ENCODE measurements around the gene RAB3A.
"Not testable (repeated sequence)": the region's sequence is repeated elsewhere in the genome, so short reads cannot be mapped to it uniquely, and the experiment has no call there.

The RAB3A gene

DNA sequence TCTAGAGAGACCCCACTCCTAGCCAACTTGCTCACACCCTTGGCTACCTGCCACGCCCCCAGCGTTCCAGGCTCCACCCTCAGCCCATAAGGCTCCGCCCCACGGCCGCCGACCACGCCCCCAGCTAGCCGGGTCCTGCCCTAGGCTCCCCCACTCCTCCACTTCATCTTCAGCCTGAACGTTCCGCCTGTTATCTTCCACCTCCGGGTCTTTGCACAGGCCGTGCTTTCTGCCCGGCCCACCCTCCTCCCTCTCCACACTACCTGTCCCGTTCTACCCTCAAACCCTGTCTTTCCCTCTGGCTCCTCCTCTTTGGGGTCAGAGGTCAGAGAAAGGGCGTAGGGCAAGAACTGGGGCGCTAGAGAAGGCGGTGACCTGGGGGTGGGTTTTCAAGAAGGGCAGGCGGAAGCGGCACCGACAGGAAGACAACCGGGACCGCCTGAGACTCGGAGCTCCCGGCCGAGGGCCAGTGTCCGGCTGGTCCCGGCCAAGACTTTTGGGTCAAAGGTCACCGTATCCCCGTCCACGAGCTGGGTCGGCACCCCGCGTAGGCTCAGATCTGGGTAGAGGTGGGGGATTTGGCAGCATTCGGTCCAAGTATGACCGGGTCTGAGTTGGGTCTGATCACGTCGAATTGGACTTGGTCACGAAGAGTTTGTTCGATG lies 20.1 kb upstream of the RAB3A start:
- DNase-seq (ENCODE audit: low spot score): peak; percentile 12

DNA sequence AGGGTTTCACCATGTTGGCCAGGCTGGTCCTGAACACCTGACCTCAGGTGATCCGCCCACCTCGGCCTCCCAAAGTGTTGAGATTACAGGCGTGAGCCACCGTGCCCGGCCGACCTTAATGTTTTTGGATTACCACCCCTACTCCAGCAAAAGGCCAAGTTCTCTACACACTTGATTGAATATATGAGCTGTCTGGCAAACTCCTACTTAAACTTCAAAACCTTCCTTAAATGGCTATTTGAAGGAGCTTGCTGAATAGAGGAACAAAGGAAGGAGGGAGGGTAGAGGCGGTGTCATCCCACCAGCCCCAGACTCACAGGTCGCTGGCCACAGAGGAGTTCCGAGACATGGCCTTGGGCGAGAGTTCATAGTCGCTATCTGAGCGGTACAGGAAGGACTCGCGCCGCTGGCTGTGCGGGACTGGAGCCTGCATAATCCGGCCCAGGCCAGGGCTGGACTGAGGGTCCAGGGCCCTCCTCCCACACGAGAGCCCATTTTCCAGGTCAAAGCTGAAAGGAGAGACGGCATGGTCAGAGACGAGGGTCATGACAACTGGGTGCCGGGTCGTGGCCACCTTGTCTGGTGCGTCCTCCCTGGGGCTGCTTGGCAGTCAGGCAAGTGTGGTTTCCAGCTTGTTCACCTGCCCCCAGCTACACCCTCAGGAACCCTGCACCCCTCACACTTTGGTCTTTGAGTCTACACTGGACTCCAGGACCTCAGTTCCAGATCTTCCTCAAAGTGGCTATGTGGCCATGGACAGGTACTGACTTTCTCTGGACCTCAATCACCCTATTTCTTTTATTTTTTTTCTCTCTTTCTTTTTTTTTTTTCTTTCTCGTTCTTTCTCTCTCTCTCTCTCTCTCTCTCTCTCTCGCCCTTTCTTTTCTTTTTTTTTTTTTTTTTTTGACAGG lies 18.2 kb upstream of the RAB3A start:
- no peak for DNase-seq (ENCODE audit: low spot score)

DNA sequence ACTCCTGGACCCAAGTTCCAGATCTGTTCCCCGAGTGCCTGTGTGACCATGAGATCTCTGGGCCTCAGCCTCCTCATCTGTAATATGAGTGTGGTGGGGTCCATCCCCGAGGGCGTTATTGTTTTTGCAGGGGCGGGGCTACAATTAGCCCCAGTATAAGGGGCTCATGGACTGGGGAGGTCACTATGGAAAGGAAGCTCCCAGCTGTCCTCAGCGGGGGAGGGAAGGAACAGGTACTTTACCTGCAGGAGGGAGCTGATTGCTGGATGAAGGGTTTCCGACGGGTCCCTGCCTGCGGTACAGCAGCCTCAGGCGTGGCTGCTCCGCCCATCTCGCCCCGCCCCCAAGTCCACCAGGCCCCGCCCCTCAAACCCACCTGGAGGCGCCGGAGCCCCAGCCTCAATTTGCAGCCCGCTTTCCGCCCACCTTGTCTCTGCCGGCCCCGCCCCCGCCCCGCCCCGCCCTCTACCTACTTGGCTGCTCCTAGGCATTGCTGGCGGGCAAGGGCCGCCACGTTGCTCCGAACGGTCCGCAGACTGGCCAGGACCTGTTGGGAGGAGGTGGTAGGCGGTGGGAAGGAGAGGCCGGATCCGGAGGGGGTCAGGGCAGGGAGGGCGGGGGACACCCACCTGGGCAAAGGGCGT lies 16.9 kb upstream of the RAB3A start:
- DNase-seq (ENCODE audit: low spot score): no peak

DNA sequence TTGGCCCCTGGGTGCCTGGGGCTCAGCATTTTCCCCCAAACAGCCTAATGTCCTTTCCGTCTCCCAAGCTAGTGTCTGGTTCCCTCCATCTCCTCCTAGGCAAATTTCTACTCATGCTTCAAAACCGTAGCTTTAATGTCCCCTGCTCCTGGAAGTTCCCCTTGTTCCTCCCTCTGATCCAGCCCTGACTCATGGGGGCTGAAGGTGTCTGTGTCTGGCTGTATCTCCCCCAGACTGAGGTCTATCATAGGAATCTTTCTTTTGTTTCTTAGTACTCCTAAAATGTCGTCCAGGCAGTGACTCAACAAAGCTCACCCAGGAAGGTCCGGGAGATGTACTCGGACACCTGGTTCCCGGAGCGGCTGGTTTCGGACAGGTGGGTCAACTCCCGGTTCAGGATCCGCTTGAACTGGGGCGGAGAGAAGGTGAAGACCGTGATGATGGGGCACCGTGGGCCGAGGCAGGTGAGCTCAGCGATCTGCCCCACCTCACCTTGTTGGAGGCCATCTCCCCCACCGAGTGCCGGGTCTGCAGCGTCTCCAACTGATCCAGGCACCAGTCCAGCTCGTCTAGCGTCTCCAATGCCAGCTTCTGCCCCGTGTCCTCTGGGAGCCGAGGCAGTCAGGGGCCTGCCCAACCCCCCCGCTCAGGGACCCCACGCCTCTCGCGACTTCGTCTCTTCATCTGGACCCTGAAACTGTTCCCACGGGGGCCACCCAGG lies 16.2 kb upstream of the RAB3A start:
- DNase-seq (ENCODE audit: low spot score): no peak

DNA sequence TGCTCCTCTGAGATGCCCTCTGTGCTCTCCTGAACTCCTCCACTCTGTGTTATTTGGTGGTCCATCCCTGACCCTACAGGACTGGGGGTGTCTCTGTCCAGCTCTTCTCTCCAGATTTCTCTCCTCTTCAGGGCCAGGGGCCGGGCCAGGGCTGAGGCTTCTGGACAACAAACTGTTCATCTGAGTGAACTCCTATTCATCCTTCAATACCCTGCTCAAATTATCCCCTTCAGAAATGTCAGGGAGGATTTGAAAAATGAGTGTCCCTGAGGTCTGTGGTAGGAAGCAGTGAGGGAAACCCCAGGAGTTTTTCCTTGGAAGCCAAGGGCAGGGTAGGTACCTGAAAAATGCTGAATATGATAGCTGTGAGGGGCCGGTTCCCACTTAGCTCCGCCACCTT lies 14.8 kb upstream of the RAB3A start:
- no peak for DNase-seq (ENCODE audit: low spot score)

DNA sequence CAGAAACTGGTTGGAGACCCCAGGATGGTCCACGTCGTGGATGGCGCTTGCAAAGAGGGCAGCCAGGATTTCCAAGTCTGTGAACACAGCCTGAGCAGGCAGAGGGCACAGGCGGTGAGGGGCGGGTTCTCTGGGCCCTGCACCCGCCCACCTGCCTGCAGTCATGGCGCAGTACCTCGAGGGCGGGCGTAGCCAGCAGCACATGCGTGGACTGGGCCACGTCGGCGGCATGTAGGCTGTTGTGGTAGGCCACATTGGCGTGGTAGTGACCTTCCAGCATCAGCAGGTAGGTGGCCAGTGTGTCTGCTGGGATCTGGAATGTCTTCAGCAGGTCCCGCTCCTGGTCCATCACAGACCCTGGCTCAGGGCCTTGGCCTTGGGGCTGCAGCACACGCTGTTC lies 14.3 kb upstream of the RAB3A start:
- no peak for DNase-seq (ENCODE audit: low spot score)

DNA sequence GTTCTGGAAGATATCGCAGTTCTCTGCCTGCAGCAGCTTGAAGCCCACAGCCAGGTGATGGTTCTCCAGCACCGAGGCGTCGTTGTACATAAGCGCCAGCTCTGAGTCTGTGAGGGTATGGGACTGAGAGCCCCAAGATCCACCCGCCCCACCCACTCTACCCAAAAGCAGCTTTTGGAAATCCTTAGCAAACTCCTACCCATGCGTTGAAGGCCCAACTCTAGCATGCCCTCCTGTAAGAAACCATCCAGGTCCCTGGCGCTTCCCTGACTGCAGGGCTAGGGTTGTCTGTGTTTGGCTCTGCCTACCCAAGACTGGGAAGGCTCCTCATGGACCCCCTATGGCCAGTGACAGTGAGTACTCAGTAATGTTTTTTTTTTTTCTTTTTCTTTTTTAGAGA lies 12.9 kb upstream of the RAB3A start:
- no peak for DNase-seq (ENCODE audit: low spot score)

DNA sequence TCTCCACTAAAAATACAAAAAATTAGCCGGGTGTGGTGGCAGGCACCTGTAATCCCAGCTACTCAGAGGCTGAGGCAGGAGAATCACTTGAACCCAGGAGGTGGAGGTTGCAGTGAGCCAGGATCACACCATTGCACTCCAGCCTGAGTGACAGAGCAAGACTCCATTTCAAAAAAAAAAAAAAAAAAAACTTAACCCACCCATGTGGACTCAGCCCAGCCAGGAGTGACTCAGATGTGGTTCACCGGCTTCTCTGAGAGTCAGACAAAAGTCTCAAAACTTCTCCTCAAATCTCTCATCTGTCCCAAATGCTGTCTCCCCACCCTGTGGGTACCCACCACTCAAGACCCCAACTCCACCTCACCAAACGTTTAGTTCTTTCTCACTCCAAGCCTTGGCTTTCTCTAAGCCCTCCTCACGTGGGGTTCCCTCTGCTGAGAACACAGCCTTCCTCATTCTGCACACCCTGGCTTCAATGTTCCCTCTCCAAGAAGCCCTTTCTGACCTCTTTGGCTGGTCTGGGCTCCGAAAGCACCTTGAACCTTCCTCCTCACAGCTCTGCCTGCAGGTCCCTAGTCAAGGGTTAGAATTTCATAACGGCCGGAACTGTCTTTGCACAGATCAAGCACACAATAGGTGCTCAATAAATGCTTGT lies 11.1 kb upstream of the RAB3A start:
- DNase-seq (ENCODE audit: low spot score): no peak

DNA sequence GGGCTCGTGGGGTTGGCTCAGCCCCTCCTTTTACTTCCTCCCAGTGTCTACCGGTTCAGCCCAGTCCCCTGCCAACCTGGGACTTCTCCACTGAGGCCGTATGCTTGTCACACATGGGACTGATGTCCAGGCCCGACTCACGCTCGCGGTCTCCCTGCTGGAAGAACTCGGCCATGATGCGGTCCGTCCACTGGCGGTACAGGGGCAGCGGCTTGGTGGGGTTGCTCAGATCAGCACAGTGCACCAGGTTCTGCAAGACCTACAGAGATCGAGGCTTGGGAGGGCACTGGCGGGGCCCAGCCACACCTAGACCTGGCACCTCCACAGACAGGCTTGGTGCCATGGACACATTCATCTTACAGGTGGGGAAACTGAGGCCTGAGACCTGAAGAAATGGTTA lies 7.8 kb upstream of the RAB3A start:
- no peak for DNase-seq (ENCODE audit: low spot score)

DNA sequence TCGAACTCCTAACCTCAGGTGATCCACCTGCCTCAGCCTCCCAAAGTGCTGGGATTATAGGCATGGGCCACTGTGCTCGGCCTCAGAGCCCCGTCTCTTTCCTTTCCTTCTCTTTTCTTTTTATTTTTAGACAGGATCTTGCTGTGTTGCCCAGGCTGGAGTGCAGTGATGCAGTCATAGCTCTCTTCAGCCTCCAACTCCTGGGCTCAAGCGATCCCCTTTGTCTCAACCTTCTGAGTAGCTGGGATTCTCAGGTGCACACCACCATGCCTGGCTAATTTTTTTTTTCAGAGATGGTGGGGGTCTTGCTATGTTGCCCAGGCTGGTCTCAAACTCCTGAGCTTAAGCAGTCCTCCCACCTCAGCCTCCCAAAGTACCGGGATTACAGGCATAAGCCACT lies 6.1 kb upstream of the RAB3A start:
- not testable (repeated sequence) for DNase-seq (ENCODE audit: low spot score)

DNA sequence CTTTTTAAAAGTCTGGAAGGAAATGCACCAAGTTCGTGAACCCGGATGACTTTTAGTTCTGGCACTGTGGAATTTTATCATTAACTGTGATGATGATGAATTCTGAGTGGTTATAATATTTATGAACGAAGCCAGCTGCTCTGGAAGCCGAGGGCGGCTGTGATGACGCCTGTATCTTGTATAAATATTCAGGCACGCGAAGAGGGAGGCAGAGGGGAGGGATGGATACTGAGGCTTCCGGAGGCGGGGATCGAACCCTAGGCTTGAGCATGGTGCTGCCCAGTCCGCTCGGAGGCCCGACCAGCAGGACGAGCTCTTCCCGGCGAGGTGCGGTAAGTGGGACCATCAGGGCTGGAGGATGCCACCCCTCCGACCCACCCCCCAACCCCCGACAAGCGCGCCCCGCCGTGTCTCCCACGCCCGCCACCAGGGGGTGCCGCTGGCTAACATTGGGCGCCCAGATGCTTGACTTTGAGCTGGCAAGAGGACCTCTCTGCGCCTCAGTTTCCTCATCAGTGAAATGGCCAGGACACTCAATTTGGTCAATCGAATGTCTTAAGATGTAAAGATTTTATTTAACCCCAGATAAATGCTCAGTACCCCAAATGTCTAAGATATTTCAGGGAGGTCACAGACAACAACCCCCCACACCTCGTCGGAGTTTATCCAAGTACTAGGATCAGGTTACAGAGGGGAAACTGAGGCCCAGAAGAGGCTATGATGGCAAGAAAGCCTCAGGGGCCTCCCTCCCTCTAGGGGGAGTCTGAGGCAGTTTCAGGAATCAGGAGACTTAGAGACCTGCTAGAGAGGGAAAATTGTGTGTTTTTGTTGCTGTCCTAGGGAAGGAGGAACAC lies 4.5 kb upstream of the RAB3A start:
- no peak for DNase-seq (ENCODE audit: low spot score)

DNA sequence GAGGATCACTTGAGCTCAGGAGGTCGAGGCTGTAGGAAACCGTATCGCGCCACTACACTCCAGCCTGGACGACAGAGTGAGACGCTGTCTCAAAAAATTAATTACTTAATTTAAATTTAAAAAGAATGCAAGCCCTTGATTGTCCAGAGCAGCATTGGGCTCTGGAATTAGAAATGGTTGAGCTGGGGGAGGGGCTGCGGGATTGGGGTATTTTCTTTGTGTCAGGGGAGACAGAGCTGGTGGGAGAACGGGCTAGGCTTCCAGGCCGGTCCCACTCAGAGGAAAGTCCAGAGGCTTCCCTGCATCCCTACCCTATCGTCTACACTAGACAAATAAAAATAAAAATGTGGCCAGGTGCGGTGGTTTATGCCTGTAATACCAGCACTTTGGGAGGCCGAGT lies 2.2 kb upstream of the RAB3A start:
- no peak for DNase-seq (ENCODE audit: low spot score)

DNA sequence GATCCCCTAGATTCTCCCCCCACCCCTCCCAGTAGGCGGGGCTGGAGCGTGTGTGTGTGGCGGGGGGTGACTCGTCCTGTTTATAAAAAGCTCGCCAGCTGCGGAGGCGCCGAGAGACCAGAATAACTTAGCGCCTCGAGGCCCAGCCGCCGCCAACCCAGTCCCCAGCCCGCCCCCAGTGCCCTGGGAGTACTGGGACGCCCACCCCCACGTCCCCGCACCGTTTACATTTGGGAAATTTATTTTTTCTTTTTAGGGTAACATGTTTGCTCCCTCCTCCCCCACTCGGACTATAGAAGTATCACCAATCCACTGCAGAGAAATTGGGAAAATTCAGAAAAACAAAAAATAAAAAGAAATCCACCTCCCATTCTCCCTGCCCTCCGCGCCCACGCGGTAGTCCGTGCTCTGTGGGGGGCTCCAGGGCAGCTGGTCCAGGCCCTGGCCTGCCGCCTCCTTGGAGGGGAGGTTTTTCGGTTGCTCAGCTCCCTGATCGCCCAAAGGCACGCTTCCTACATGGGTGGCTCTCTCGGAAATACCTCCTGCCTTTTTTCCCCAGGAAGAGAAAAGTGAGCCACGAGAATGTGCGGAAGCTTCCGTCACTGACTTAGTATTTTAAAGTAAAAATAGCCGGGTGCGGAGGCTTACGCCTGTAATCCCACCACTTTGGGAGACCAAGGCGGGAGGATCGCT lies 1.5 kb upstream of the RAB3A start:
- DNase-seq (ENCODE audit: low spot score): peak; percentile 80

DNA sequence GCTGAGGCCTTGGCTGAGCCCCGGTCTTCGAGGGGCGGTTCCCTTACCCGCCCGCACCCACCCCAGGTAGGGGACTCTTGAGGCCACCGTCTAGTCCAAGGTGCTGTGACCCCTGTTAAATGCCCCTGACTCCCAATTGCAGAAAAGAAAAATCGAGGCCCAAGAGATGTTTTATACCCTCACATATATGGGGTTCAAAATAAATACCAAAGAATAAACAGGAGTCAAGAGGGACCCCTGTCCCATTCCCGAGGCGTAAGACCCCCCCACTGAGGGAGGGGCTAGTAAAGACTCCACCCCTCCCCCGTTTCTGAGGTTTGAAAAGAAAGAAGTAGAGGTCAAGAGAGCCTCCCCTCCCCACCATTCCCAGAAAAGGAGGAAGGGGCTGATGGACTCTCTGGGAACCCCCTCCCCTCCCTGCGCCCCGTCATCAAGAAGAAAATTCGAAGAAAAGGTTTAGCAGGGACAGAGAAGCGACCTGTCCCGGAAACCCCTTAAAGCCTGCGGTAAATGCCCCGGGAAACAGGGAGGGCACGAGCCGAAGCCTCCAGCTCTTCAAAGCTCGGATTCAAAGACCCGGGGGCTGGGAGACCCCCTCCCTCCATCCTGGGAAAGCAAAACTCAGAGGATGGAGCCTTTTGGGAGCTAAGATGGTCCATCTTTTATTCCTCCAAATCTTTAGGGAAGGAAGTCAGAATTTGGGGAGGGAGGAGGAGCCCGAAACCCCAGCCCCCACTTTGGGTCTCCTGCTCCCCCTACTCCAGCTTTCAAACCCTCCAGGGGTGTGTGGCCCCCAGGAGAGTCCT lies 755 bp upstream of the RAB3A start:
- no peak for DNase-seq (ENCODE audit: low spot score)

DNA sequence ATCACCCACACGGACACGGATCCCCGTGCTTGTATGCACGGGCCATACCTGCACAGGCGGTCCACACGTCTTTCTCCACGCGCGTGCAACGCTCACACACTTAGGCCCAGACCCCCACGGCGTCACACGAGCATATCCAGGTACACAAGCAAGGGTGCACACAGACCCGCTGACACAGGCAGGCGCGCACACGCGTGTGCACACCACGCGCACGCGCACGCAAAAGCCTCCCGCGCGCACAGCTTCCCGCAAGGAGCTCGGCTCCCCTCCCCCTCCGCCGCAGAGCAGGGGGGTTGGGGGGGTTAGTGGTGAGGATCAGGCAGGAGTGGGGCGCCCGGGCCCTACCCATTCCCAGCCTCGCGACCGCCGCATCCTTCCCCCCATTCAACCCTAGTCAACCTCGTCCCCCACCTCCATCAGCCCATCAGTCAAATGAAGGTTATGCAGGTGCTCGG lies 407 bp downstream of the RAB3A start:
- DNase-seq (ENCODE audit: low spot score): peak; percentile 64

DNA sequence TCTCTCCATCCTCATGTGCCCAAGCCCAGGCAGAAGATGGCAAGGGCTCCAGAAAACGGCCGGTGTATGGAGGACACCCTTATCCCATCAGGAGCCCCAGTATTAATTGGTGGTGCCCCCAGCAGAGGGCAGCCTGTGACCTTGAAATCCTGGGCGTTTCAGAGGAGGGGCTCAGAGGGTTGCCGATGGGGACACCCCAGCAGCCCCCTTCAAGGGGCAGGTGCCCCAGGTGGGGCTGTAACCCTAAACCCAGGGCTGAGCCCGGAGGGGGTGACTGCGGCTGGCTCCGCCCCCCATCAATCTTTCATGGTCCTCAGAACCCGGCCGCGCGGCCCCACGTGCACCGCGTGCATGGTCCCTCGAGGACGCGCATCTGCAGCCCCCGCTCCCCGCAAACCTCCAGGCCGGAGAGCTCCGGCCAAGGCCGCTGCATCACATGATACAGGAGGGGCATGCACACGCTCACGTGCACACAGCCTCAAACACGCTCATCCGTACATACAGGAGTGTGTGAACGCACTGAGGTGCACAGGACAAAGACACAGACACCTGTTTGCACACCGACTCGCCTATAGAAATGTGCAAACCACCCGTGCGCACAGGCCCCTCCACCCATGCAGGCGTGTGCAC lies 949 bp downstream of the RAB3A start:
- DNase-seq (ENCODE audit: low spot score): no peak

DNA sequence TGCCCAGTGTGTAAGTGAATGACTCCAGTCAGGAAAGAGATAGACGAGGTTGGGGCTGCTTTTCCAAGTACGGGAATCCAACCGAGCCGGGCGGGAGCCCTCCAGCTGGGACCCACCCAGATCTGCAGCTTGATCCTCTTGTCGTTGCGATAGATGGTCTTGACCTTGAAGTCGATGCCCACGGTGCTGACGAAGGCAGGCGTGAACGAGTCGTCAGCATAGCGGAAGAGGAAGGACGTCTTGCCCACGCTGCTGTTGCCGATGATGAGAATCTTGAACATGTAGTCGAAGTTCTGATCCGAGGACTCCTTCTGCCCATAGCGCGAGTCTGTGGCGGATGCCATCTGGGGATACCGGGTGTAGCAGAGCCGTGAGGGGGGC lies 1.5 kb downstream of the RAB3A start:
- DNase-seq (ENCODE audit: low spot score): no peak

DNA sequence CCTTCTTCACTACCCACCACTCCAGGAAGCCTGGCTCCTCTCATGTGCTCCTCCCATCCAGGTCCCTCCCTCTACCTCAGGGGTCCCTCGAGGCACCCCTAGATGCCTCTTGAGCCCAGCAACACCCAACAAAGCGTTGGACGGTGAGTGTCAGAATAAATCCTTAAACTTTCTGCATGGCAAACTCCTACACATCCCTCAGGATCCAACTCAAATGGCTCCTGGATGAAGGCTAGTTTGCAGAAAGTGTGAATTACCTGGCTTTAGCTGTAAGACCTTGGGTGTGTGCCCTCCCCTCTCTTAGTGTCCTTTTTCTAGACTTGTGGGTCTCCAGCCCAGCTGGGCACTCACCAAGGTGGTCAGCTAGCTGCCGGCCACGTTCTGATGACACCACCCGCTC lies 5.5 kb downstream of the RAB3A start:
- DNase-seq (ENCODE audit: low spot score): no peak

DNA sequence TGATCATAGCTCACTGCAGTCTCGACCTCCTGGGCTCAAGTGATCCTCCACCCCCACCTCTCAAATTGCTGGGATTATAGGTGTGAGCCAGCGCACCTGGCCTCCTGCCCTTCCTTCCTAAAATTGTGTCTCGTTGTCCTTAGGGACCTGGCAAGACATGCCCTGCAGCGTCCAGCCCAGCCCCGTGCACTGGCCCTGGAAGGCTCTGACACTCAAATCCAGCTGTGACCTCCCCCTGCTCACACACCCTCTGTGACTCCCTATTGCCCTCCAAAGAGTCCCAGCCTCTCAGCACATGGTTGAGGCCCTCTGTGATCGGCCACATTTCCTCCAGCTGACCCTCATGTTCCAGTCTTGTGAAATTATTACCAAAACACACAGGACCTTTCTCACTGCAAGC lies 5.9 kb downstream of the RAB3A start:
- no peak for DNase-seq (ENCODE audit: low spot score)

Measured in globus pallidus (tissue), 1 donor.